ENCODE results near the gene PPP1R10. TPM values are rescaled to one million over a fixed set of nuclear protein-coding genes. Genes with fewer than 3 reads are reported as not detected.

The PPP1R10 gene
- total and polyA plus RNA-seq, 2 of the 13 experiments (the other 11 are each of a cell fraction or from before 2014, with no cell fraction given), result 26.3 to 38.4 TPM

DNA sequence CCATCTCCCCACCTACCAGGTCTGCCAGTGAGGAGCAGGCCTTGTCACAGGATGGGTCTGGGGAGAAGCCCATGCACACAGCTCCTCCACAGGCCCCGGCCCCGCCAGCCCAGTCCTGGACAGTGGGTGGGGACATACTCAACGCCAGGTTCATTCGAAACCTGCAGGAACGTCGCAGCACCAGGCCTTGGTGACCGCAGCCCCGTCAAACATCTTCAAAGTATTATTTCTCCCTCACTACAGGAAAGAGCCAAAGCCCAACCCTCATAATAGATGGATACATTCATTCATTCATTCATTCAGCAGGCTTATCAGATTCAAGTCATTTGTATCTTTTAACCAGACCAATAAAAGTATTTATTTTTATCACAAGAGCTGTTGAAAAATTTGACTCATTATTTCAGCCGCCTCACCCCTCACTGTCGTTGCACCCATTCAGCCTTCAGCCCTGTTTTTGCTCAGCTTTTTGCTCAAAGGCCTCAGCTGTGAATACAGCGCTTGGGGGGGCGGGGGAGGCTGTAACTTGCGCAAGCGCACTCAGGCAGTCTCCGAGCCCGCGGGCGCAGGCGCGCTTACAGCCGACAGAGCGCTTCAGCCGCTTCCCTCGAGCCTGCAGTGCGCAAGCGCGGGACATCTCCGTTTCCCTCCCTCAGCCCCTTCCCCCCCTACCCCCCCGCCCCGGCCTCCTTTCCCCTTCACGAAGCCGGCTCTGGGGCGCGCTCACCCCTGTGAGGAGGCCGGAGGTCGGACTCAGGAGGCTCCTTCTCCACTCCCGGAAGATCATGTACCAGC lies 29.6 kb upstream of the PPP1R10 start, which contains the start of gene C6orf136 (continued):
- TF ChIP-seq, protein P1, sequence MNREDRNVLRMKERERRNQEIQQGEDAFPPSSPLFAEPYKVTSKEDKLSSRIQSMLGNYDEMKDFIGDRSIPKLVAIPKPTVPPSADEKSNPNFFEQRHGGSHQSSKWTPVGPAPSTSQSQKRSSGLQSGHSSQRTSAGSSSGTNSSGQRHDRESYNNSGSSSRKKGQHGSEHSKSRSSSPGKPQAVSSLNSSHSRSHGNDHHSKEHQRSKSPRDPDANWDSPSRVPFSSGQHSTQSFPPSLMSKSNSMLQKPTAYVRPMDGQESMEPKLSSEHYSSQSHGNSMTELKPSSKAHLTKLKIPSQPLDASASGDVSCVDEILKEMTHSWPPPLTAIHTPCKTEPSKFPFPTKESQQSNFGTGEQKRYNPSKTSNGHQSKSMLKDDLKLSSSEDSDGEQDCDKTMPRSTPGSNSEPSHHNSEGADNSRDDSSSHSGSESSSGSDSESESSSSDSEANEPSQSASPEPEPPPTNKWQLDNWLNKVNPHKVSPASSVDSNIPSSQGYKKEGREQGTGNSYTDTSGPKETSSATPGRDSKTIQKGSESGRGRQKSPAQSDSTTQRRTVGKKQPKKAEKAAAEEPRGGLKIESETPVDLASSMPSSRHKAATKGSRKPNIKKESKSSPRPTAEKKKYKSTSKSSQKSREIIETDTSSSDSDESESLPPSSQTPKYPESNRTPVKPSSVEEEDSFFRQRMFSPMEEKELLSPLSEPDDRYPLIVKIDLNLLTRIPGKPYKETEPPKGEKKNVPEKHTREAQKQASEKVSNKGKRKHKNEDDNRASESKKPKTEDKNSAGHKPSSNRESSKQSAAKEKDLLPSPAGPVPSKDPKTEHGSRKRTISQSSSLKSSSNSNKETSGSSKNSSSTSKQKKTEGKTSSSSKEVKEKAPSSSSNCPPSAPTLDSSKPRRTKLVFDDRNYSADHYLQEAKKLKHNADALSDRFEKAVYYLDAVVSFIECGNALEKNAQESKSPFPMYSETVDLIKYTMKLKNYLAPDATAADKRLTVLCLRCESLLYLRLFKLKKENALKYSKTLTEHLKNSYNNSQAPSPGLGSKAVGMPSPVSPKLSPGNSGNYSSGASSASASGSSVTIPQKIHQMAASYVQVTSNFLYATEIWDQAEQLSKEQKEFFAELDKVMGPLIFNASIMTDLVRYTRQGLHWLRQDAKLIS (CRISPR knock-in tag; IDR thresholded peaks at IDR 0.05), result no peak
- TF ChIP-seq ZNF780A (CRISPR knock-in tag; IDR thresholded peaks at IDR 0.05) (no peak), U2AF2 (IDR thresholded peaks at IDR 0.05; ENCODE audit: low read depth, low read length) (no peak), HNF1B (CRISPR knock-in tag; IDR thresholded peaks at IDR 0.05) (peak; percentile 21), ESRRA (CRISPR knock-in tag; IDR thresholded peaks at IDR 0.05; ENCODE audit: low read depth) (no peak), PATZ1 (CRISPR knock-in tag; IDR thresholded peaks at IDR 0.05) (peak; percentile 77; the same call in 1 of the 2 replicates), ZBTB1 (CRISPR knock-in tag; IDR thresholded peaks at IDR 0.05; ENCODE audit: borderline replicate concordance) (no peak), RFX5 (IDR thresholded peaks at IDR 0.05; ENCODE audit: low read depth, low read length) (no peak), ZNF619 (CRISPR knock-in tag; IDR thresholded peaks at IDR 0.05) (no peak), NONO (IDR thresholded peaks at IDR 0.05) (no peak), NONO (CRISPR knock-in tag; conservative IDR thresholded peaks at IDR 0.05) (0 out of 2 replicates have a peak, but pooled peaks have one; percentile 35), ZNF234 (CRISPR knock-in tag; conservative IDR thresholded peaks at IDR 0.05) (0 out of 2 replicates have a peak, but pooled peaks have one; percentile 19), ZNF138 (CRISPR knock-in tag; IDR thresholded peaks at IDR 0.05; ENCODE audit: low read depth) (no peak), ZNF564 (CRISPR knock-in tag; IDR thresholded peaks at IDR 0.05) (no peak), TEAD2 (CRISPR knock-in tag; IDR thresholded peaks at IDR 0.05) (no peak), ZNF577 (CRISPR knock-in tag; IDR thresholded peaks at IDR 0.05; ENCODE audit: borderline replicate concordance, low read depth) (no peak)
- TF ChIP-seq, protein P2, sequence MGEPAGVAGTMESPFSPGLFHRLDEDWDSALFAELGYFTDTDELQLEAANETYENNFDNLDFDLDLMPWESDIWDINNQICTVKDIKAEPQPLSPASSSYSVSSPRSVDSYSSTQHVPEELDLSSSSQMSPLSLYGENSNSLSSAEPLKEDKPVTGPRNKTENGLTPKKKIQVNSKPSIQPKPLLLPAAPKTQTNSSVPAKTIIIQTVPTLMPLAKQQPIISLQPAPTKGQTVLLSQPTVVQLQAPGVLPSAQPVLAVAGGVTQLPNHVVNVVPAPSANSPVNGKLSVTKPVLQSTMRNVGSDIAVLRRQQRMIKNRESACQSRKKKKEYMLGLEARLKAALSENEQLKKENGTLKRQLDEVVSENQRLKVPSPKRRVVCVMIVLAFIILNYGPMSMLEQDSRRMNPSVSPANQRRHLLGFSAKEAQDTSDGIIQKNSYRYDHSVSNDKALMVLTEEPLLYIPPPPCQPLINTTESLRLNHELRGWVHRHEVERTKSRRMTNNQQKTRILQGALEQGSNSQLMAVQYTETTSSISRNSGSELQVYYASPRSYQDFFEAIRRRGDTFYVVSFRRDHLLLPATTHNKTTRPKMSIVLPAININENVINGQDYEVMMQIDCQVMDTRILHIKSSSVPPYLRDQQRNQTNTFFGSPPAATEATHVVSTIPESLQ (CRISPR knock-in tag; conservative IDR thresholded peaks at IDR 0.05), result 0 out of 2 replicates have a peak, but pooled peaks have one; percentile 25
- TF ChIP-seq, protein P3, sequence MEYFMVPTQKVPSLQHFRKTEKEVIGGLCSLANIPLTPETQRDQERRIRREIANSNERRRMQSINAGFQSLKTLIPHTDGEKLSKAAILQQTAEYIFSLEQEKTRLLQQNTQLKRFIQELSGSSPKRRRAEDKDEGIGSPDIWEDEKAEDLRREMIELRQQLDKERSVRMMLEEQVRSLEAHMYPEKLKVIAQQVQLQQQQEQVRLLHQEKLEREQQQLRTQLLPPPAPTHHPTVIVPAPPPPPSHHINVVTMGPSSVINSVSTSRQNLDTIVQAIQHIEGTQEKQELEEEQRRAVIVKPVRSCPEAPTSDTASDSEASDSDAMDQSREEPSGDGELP (IDR thresholded peaks at IDR 0.05; ENCODE audit: borderline replicate concordance, low read depth), result peak; percentile 92
